ENCODE measurements around the gene PFN2.

Gene PFN2

DNA sequence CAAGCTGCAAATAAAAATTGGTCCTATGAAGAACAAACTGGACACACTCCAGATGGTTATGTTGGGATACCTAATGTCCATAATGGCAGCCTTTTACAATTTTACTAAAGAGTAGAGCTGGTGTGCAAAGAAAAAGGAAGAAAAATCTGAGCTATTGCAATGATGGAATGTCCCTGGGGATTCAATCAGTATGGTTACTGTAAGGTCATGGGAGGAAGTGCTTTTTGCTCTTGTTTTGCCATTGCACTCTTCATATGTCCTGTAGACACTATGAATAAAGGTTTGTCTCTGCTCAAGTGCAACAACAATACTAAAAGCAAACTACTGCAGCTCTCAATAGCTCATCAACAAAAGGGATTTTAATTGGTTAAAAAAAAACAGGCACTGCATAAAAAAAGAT lies 5.4 kb downstream of the PFN2 start:
- no peaks in the 10 kb centered on the region for H3K9me3 ChIP-seq (ENCODE audit: insufficient read depth, low read depth, low read length)
- H2AFZ ChIP-seq (ENCODE audit: low read length): no peak overlapping the region
- H3K4me3 ChIP-seq (ENCODE audit: low read length, poor library complexity, severe bottlenecking): no peak overlapping the region
- H3K36me3 ChIP-seq (ENCODE audit: insufficient read depth, low read length): peaks cover 8% of the 10 kb centered on the region; the same call in 1 of the 2 replicates
- TF ChIP-seq CTCF (conservative IDR thresholded peaks at IDR 0.05; ENCODE audit: low read length) (no peak), EZH2phosphoT487 (IDR thresholded peaks at IDR 0.05; ENCODE audit: borderline replicate concordance) (no peak)
- H3F3A ChIP-seq (ENCODE audit: low read depth): no peaks in the 10 kb centered on the region; the same call in 1 of the 2 replicates
- no peaks in the 10 kb centered on the region for H3K9me2 ChIP-seq (replicated peaks; ENCODE audit: low read depth, low read length)
- H4K20me1 ChIP-seq (ENCODE audit: insufficient read depth, low read length, poor library complexity, severe bottlenecking): peaks cover 27% of the 10 kb centered on the region
- no peaks in the 10 kb centered on the region for H3K27me3 ChIP-seq (ENCODE audit: insufficient read depth, low read length, poor library complexity, severe bottlenecking)
- no peak overlapping the region for H3K9ac ChIP-seq (ENCODE audit: low read depth, low read length, poor library complexity, severe bottlenecking)
- peak overlapping the region; percentile 5 for H3K4me2 ChIP-seq (ENCODE audit: low read depth, low read length, poor library complexity, severe bottlenecking)
- peaks cover 40% of the 10 kb centered on the region for H3K4me1 ChIP-seq (ENCODE audit: insufficient read depth, low read length, poor library complexity, severe bottlenecking)
- peaks cover 46% of the 10 kb centered on the region for H3K79me2 ChIP-seq (ENCODE audit: insufficient read depth, low read length)

DNA sequence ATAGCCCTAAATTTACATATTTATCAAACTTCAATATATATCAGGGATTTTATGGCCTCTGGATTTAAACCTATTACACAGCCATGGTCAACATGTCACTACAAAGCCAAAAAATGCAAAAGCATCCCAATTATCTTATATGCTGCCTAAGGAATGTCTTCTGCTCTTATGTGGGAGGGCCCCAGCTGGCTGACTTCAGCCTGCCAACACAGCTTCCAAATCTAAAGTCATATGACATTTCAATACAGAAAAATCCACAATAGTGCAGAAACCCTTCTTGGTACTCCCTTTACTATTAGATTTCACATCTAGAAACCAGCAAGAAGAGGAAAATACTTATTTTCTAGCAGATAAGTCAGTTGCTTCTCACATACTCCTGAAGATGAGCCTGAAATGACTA lies 6.4 kb downstream of the PFN2 start:
- no peaks in the 10 kb centered on the region for H3K9me3 ChIP-seq (ENCODE audit: insufficient read depth, low read depth, low read length)
- H3K27me3 ChIP-seq (ENCODE audit: insufficient read depth, low read length, poor library complexity, severe bottlenecking): no peaks in the 10 kb centered on the region
- peaks cover 35% of the 10 kb centered on the region for H3K4me1 ChIP-seq (ENCODE audit: insufficient read depth, low read length, poor library complexity, severe bottlenecking)
- no peaks in the 10 kb centered on the region for H3K9me2 ChIP-seq (replicated peaks; ENCODE audit: low read depth, low read length)
- H3K36me3 ChIP-seq (ENCODE audit: insufficient read depth, low read length): peaks cover 8% of the 10 kb centered on the region; the same call in 1 of the 2 replicates
- no peak for TF ChIP-seq EZH2phosphoT487 (IDR thresholded peaks at IDR 0.05; ENCODE audit: borderline replicate concordance)
- no peak for TF ChIP-seq CTCF (conservative IDR thresholded peaks at IDR 0.05; ENCODE audit: low read length)
- peaks cover 27% of the 10 kb centered on the region for H4K20me1 ChIP-seq (ENCODE audit: insufficient read depth, low read length, poor library complexity, severe bottlenecking)
- H2AFZ ChIP-seq (ENCODE audit: low read length): no peak overlapping the region
- H3K9ac ChIP-seq (ENCODE audit: low read depth, low read length, poor library complexity, severe bottlenecking): no peak overlapping the region
- H3K79me2 ChIP-seq (ENCODE audit: insufficient read depth, low read length): peaks cover 36% of the 10 kb centered on the region
- no peaks in the 10 kb centered on the region; the same call in 1 of the 2 replicates for H3F3A ChIP-seq (ENCODE audit: low read depth)
- H3K4me3 ChIP-seq (ENCODE audit: low read length, poor library complexity, severe bottlenecking): no peak overlapping the region
- H3K4me2 ChIP-seq (ENCODE audit: low read depth, low read length, poor library complexity, severe bottlenecking): no peak overlapping the region

DNA sequence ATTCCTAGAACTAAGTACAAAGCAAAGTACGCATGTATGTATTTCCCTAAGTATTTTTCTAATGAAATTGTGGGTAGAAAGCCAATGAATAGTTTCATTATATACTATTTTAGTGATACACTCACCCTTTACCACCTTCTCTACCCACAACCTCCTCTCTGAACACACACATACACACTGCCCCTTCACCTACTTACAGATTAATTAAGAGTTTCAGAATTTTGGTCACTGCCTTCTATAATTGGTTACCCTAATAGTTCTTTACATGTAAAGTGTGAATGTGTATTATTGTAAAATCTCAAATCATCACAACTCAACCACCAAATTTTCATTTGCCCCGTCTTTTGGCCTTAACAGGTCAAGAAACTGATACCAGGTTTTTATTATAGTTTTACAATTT lies 7.2 kb downstream of the PFN2 start:
- Histone ChIP-seq H3K4me3 (ENCODE audit: low read length, poor library complexity, severe bottlenecking) (no peak overlapping the region), H3K4me1 (ENCODE audit: insufficient read depth, low read length, poor library complexity, severe bottlenecking) (peaks cover 27% of the 10 kb centered on the region), H3K79me2 (ENCODE audit: insufficient read depth, low read length) (peaks cover 29% of the 10 kb centered on the region; the same call in 1 of the 2 replicates), H3K27me3 (ENCODE audit: insufficient read depth, low read length, poor library complexity, severe bottlenecking) (no peaks in the 10 kb centered on the region), H3K36me3 (ENCODE audit: insufficient read depth, low read length) (peaks cover 8% of the 10 kb centered on the region; the same call in 1 of the 2 replicates), H3K4me2 (ENCODE audit: low read depth, low read length, poor library complexity, severe bottlenecking) (no peak overlapping the region), H3K9me3 (ENCODE audit: insufficient read depth, low read depth, low read length) (no peaks in the 10 kb centered on the region), H3K9ac (ENCODE audit: low read depth, low read length, poor library complexity, severe bottlenecking) (no peak overlapping the region), H3K9me2 (replicated peaks; ENCODE audit: low read depth, low read length) (no peaks in the 10 kb centered on the region), H3F3A (ENCODE audit: low read depth) (no peaks in the 10 kb centered on the region), H4K20me1 (ENCODE audit: insufficient read depth, low read length, poor library complexity, severe bottlenecking) (peaks cover 27% of the 10 kb centered on the region), H2AFZ (ENCODE audit: low read length) (no peak overlapping the region)
- TF ChIP-seq CTCF (conservative IDR thresholded peaks at IDR 0.05; ENCODE audit: low read length) (no peak), EZH2phosphoT487 (IDR thresholded peaks at IDR 0.05; ENCODE audit: borderline replicate concordance) (no peak)

Measured in Loucy (cell line).